DOHH2 (cell line): Measurements from ENCODE around the gene GPR42.

ENCODE experiments used
- EZH2phosphoT487 ChIP-seq: fragments of 200-600 bp; sonication (generic); IDR thresholded peaks from 2 replicates; pipeline ENCODE4 v1.6.1; 2017; ENCODE audit warnings: borderline replicate concordance, mild to moderate bottlenecking, antibody characterized with exemption, low read length, moderate library complexity, mixed read lengths
- TF ChIP-seq, protein P1 (sequence below): fragments of 200-600 bp; sonication (generic); IDR thresholded peaks from one replicate; pipeline ENCODE4 v1.5.1; 2014; ENCODE audit warnings: antibody characterized with exemption, mild to moderate bottlenecking, low read depth, low read length; ENCODE audit not compliant: poor library complexity, severe bottlenecking

GRCh38 chr19:35327642-35328041 lies 43.2 kb upstream of the GPR42 start:
- TF ChIP-seq, protein P1, sequence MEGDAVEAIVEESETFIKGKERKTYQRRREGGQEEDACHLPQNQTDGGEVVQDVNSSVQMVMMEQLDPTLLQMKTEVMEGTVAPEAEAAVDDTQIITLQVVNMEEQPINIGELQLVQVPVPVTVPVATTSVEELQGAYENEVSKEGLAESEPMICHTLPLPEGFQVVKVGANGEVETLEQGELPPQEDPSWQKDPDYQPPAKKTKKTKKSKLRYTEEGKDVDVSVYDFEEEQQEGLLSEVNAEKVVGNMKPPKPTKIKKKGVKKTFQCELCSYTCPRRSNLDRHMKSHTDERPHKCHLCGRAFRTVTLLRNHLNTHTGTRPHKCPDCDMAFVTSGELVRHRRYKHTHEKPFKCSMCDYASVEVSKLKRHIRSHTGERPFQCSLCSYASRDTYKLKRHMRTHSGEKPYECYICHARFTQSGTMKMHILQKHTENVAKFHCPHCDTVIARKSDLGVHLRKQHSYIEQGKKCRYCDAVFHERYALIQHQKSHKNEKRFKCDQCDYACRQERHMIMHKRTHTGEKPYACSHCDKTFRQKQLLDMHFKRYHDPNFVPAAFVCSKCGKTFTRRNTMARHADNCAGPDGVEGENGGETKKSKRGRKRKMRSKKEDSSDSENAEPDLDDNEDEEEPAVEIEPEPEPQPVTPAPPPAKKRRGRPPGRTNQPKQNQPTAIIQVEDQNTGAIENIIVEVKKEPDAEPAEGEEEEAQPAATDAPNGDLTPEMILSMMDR = peak; percentile 67
- no peak for TF ChIP-seq EZH2phosphoT487
